Keratinocyte (primary cell): Measurements from ENCODE around the gene TIMP2.

Source experiments
- EZH2 ChIP-seq: IDR thresholded peaks from one replicate; pipeline ENCODE4 v1.6.1; 2012; ENCODE audit warnings: inconsistent platforms, mild to moderate bottlenecking, low read length, moderate library complexity
- TF ChIP-seq, protein P1 (sequence below), 3 experiments: IDR thresholded peaks in 1 of 3; conservative IDR thresholded peaks in 1 of 3; optimal IDR thresholded peaks in 1 of 3; 2 replicates in 2 of 3; 3 replicates in 1 of 3; pipeline versions ENCODE3 to v1.5.1; 2011; ENCODE audit warnings: low read length in 3 of 3, mild to moderate bottlenecking in 3 of 3, moderate library complexity in 2 of 3, control low read depth in 1 of 3, inconsistent platforms in 1 of 3; ENCODE audit not compliant: insufficient read depth in 2 of 3; ENCODE audit errors: extremely low read depth in 1 of 3

DNA sequence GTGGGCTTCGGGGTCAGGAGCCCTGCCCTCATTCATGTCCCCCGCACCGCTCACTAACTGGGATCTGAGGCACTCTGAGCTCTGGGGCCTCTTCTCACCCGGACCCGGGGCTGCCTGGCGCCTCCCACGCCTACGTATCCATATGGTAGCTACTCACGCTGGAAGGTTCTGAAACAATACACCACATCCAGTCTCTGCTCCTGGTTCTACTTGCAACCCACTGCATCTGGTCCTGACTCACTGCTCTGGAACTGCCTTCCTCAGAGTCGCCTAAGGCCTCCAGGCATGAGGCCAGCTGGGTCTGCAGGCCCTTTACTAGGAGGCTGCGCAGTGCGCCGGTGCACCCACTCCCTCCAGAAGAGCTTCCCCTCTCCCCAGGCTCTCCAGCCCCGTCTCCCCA, 102.6 kb downstream of the TIMP2 start:
- TF ChIP-seq, protein P1, sequence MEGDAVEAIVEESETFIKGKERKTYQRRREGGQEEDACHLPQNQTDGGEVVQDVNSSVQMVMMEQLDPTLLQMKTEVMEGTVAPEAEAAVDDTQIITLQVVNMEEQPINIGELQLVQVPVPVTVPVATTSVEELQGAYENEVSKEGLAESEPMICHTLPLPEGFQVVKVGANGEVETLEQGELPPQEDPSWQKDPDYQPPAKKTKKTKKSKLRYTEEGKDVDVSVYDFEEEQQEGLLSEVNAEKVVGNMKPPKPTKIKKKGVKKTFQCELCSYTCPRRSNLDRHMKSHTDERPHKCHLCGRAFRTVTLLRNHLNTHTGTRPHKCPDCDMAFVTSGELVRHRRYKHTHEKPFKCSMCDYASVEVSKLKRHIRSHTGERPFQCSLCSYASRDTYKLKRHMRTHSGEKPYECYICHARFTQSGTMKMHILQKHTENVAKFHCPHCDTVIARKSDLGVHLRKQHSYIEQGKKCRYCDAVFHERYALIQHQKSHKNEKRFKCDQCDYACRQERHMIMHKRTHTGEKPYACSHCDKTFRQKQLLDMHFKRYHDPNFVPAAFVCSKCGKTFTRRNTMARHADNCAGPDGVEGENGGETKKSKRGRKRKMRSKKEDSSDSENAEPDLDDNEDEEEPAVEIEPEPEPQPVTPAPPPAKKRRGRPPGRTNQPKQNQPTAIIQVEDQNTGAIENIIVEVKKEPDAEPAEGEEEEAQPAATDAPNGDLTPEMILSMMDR (optimal IDR thresholded peaks at IDR 0.05 in 1 of 3, IDR thresholded peaks at IDR 0.05 in 1 of 3, conservative IDR thresholded peaks at IDR 0.05 in 1 of 3; ENCODE audit: extremely low read depth in 1 of 3, insufficient read depth in 2 of 3, low read length in 3 of 3), result no peak
- TF ChIP-seq EZH2, result no peak
